ENCODE results near the gene NOS1AP.

NOS1AP gene

DNA sequence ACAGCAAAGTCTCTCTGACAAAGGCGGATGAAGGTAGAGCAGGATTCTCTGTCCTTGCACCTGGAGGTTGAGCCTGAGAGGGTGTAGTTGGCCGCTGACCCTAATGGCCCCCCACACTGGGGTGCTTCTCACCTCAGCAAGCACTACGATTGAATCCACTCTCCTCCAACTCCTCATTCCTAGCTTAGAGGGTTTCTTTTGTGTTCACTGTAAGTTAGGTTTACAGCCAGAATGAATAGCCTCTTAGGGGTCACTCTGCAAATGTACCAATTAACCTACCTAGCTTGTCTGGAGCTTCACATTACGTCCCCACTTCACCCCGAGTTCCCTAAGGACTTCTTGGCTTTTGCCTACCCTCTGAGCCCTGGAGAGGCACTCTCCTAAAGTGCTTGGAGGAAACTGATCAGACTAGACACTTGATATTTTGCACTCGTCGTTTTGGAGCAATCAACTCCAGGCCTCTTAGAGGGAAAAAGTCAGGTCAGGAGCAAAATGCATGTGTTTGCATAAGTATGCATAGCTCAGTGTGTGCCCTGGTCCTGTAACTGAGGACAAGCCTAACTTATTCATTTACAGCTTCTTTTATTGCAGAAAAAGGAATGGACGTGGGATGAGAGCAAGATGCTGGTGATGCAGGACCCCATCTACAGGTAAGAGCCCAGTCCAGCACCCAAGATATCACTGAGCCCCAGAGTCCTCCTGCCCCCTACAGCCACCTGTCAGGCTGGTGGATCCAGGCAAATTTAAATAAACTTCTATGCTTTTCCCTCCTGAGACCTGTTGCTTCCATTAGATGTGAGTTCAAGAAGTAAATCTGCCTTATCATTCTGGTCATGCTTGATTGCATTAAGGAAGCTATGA, 230.8 kb downstream of the NOS1AP start:
- TF ChIP-seq, protein P1, sequence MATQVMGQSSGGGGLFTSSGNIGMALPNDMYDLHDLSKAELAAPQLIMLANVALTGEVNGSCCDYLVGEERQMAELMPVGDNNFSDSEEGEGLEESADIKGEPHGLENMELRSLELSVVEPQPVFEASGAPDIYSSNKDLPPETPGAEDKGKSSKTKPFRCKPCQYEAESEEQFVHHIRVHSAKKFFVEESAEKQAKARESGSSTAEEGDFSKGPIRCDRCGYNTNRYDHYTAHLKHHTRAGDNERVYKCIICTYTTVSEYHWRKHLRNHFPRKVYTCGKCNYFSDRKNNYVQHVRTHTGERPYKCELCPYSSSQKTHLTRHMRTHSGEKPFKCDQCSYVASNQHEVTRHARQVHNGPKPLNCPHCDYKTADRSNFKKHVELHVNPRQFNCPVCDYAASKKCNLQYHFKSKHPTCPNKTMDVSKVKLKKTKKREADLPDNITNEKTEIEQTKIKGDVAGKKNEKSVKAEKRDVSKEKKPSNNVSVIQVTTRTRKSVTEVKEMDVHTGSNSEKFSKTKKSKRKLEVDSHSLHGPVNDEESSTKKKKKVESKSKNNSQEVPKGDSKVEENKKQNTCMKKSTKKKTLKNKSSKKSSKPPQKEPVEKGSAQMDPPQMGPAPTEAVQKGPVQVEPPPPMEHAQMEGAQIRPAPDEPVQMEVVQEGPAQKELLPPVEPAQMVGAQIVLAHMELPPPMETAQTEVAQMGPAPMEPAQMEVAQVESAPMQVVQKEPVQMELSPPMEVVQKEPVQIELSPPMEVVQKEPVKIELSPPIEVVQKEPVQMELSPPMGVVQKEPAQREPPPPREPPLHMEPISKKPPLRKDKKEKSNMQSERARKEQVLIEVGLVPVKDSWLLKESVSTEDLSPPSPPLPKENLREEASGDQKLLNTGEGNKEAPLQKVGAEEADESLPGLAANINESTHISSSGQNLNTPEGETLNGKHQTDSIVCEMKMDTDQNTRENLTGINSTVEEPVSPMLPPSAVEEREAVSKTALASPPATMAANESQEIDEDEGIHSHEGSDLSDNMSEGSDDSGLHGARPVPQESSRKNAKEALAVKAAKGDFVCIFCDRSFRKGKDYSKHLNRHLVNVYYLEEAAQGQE (IDR thresholded peaks at IDR 0.05; ENCODE audit: insufficient read depth in 1 of 2, low read depth in 2 of 2, low read length in 2 of 2), result no peak
- TF ChIP-seq POLR2AphosphoS5 (IDR thresholded peaks at IDR 0.05; ENCODE audit: low read depth, low read length) (no peak), FOXP2 (optimal IDR thresholded peaks at IDR 0.05; ENCODE audit: borderline replicate concordance, extremely low read depth, extremely low read length, insufficient read depth) (no peak), SIN3A (IDR thresholded peaks at IDR 0.05; ENCODE audit: borderline replicate concordance, insufficient read depth, low read length) (no peak), TAF1 (IDR thresholded peaks at IDR 0.05; ENCODE audit: borderline replicate concordance, insufficient read depth, low read length) (no peak)

DNA sequence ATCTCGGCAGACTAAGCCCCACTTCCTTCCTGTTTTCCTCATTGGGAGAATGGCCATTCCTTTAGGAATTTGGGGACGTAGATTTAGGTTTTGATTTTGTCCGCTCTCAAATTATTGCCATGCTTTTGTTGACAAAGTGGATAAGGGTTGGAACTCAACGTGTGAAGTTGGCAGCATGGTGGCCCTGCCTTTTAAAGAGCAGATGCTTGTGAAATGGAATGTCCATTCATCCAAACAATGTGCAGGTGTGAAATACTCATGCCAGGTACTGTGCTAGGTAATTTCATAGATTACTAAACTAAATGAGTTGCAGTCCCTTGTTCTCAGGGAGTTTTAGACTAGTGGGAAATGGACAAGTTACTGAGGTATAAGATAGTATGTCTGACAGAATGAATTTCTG, 232.2 kb downstream of the NOS1AP start:
- no peak for TF ChIP-seq POLR2AphosphoS5 (IDR thresholded peaks at IDR 0.05; ENCODE audit: low read depth, low read length)
- TF ChIP-seq TAF1 (IDR thresholded peaks at IDR 0.05; ENCODE audit: borderline replicate concordance, insufficient read depth, low read length), result no peak
- no peak for TF ChIP-seq SIN3A (IDR thresholded peaks at IDR 0.05; ENCODE audit: borderline replicate concordance, insufficient read depth, low read length)
- no peak for TF ChIP-seq FOXP2 (optimal IDR thresholded peaks at IDR 0.05; ENCODE audit: borderline replicate concordance, extremely low read depth, extremely low read length, insufficient read depth)
- TF ChIP-seq, protein P1 (IDR thresholded peaks at IDR 0.05; ENCODE audit: insufficient read depth in 1 of 2, low read depth in 2 of 2, low read length in 2 of 2), result no peak

DNA sequence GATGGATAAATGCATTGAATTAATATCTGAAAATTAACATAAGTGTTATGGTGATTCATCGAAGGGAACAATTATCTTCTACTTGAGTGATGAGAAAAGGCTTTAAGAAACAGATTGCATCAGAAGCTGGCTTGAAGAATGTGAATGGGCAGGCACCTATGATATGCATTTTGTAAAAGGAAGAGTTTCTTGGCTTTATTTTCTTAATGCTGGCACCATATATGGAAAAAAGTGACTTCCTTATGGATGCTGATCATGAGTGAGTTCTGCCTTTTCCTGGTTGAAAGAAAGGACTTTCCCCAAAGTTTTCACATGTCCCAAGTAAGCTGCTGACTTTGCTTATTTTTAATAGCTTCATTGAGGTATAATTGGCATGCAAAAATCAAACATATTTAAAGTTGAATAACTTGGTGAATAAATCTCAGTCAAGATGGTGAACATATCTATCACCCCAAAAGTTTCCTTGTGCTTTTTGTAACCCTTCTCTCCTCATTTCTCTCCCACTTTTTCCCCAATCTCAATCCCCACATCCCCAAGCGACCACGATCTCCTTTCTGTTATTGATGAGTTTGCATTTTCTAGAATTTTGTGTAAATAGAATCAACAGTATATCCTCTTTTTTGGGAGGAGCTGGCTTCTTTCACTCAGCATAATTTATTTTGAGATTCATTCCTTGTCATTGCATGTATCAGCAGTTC, 233.0 kb downstream of the NOS1AP start:
- no peak for TF ChIP-seq SIN3A (IDR thresholded peaks at IDR 0.05; ENCODE audit: borderline replicate concordance, insufficient read depth, low read length)
- TF ChIP-seq FOXP2 (optimal IDR thresholded peaks at IDR 0.05; ENCODE audit: borderline replicate concordance, extremely low read depth, extremely low read length, insufficient read depth), result no peak
- no peak for TF ChIP-seq POLR2AphosphoS5 (IDR thresholded peaks at IDR 0.05; ENCODE audit: low read depth, low read length)
- TF ChIP-seq, protein P1 (IDR thresholded peaks at IDR 0.05; ENCODE audit: insufficient read depth in 1 of 2, low read depth in 2 of 2, low read length in 2 of 2), result no peak
- TF ChIP-seq TAF1 (IDR thresholded peaks at IDR 0.05; ENCODE audit: borderline replicate concordance, insufficient read depth, low read length), result no peak

DNA sequence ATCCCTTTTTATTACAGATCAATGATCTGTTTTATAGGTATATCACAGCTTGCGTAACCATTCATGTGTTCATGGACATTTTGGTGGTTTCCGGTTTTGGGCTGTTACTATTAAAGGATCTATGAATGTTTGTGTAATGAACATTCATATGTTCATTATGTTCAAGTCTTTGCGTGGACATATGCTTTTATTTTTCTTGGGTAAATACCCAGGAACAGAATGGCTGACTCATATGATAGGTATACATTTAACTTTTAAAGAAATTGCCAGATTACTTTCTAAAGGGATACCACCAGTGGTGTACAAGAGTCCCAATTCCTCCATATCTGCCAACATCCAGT, 233.5 kb downstream of the NOS1AP start:
- TF ChIP-seq SIN3A (IDR thresholded peaks at IDR 0.05; ENCODE audit: borderline replicate concordance, insufficient read depth, low read length), result no peak
- TF ChIP-seq POLR2AphosphoS5 (IDR thresholded peaks at IDR 0.05; ENCODE audit: low read depth, low read length), result no peak
- TF ChIP-seq FOXP2 (optimal IDR thresholded peaks at IDR 0.05; ENCODE audit: borderline replicate concordance, extremely low read depth, extremely low read length, insufficient read depth), result no peak
- TF ChIP-seq, protein P1 (IDR thresholded peaks at IDR 0.05; ENCODE audit: insufficient read depth in 1 of 2, low read depth in 2 of 2, low read length in 2 of 2), result no peak
- no peak for TF ChIP-seq TAF1 (IDR thresholded peaks at IDR 0.05; ENCODE audit: borderline replicate concordance, insufficient read depth, low read length)

Measured in PFSK-1 (cell line).